Vagina (tissue), 2 donors: Measurements from ENCODE around the gene RTTN. TPM values are rescaled to one million over a fixed set of nuclear protein-coding genes. Genes with fewer than 3 reads are reported as not detected.

ENCODE experiments used
- DNase-seq, 2 donors: peaks; one replicate each; pipeline ENCODE4 v3.0.0-alpha.2; 2017; ENCODE audit errors: extremely low spot score in 2 of 2
- H3K27ac ChIP-seq: fragments of 200-600 bp; sonication (generic); one replicate; pipeline ENCODE4 v1.5.1; 2019
- H3K27me3 ChIP-seq: fragments of 200-600 bp; sonication (generic); one replicate; pipeline ENCODE4 v1.5.1; 2019
- H3K36me3 ChIP-seq, 2 donors: fragments of 200-600 bp; sonication (generic); one replicate each; pipeline ENCODE4 v1.5.1; 2017 to 2019
- H3K4me1 ChIP-seq: fragments of 200-600 bp; sonication (generic); one replicate; pipeline ENCODE4 v1.5.1; 2019
- H3K4me3 ChIP-seq, 2 donors: fragments of 200-600 bp; sonication (generic); 1 replicate in 1 of 2; 2 replicates in 1 of 2; pipeline ENCODE4 v1.5.1; 2016 to 2019
- H3K9me3 ChIP-seq: fragments of 200-600 bp; sonication (generic); one replicate; pipeline ENCODE4 v1.5.1; 2019
- POLR2A ChIP-seq, 2 donors: fragments of 450-650 bp; IDR thresholded peaks; one replicate each; pipeline ENCODE4 v1.6.1; 2017; ENCODE audit warnings: antibody characterized with exemption in 2 of 2, mild to moderate bottlenecking in 2 of 2, moderate library complexity in 2 of 2
- POLR2AphosphoS5 ChIP-seq, 2 donors: sonication (generic); formaldehyde crosslinking; IDR thresholded peaks; one replicate each; pipeline ENCODE4 v1.9.0; 2017; ENCODE audit warnings: antibody characterized with exemption in 2 of 2, mild to moderate bottlenecking in 2 of 2, low read depth in 1 of 2; ENCODE audit not compliant: insufficient read depth in 1 of 2
- intact Hi-C: fragments of 100-400 bp; cut with DNase I; formaldehyde crosslinking; loops from one replicate; pipeline ENCODE4 v1.15.1; 2023
- total RNA-seq: library from RNA; depleted of rRNA; stranded (reverse); fragments of >200 nt; gene quantifications from one replicate; pipeline ENCODE4 v1.2.3, GENCODE V29; 2016
- TF ChIP-seq, protein P1 (sequence below), 3 experiments: fragments of 450-650 bp in 2 of 3; fragments of 200-600 bp in 1 of 3; sonication (generic) in 1 of 3; IDR thresholded peaks; one replicate each; pipeline ENCODE4 v1.5.1; 2017 to 2019; ENCODE audit warnings: antibody characterized with exemption in 3 of 3, mild to moderate bottlenecking in 2 of 3, moderate library complexity in 2 of 3

The RTTN gene
- total RNA-seq, 1 donor from 2014 or later: 16.7 TPM

DNA sequence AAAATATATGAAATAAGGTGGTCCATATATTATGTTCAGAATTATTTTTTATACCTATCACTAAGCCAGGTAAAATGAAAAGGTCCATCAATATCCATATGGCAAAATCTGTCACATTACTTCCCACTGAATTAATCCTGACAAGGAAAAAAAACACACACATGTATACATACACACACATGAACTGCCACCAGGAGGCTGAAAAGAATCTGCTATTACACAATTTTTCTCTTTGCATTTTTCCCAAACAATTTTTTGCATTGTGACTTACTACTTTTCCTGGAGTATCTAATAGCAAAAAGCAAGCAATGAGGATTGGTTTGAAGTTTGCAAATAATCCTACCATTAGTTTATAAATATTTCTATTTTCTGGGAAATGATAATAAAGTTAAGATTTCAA is 129.6 kb downstream of the RTTN start:
- Histone ChIP-seq H3K27me3 (no peaks in the 10 kb centered on the region), H3K27ac (no peak overlapping the region), H3K9me3 (no peaks in the 10 kb centered on the region), H3K4me1 (no peaks in the 10 kb centered on the region), H3K36me3 (no peaks in the 10 kb centered on the region), H3K4me3 (no peak overlapping the region)
- DNase-seq: no peak
- TF ChIP-seq, protein P1, sequence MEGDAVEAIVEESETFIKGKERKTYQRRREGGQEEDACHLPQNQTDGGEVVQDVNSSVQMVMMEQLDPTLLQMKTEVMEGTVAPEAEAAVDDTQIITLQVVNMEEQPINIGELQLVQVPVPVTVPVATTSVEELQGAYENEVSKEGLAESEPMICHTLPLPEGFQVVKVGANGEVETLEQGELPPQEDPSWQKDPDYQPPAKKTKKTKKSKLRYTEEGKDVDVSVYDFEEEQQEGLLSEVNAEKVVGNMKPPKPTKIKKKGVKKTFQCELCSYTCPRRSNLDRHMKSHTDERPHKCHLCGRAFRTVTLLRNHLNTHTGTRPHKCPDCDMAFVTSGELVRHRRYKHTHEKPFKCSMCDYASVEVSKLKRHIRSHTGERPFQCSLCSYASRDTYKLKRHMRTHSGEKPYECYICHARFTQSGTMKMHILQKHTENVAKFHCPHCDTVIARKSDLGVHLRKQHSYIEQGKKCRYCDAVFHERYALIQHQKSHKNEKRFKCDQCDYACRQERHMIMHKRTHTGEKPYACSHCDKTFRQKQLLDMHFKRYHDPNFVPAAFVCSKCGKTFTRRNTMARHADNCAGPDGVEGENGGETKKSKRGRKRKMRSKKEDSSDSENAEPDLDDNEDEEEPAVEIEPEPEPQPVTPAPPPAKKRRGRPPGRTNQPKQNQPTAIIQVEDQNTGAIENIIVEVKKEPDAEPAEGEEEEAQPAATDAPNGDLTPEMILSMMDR (IDR thresholded peaks at IDR 0.05): no peak
- no peak for TF ChIP-seq POLR2AphosphoS5 (IDR thresholded peaks at IDR 0.05; ENCODE audit: insufficient read depth in 1 of 2, low read depth in 1 of 2)
- TF ChIP-seq POLR2A (IDR thresholded peaks at IDR 0.05): no peak
- intact Hi-C loops: no loop called here

DNA sequence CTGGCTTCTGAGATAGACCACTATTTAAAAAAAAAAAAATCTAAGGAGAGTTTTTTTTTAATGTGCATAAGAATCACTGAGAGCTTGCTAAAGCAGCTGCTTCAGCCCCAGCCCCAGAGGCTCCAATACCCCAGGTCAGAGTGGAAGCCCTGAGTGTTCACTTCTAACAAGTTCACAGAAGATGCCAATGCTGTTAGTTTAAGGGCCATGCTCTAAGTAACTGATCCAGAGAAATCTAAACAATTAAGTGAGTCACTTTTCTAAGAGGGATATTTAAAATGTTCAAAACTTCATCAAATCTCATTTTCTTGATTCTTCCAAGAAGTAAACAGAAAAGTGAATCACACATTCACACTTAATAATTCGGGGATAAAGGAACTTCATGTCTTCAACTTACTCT is 131.4 kb downstream of the RTTN start:
- H3K27me3 ChIP-seq: no peaks in the 10 kb centered on the region
- DNase-seq: no peak
- no peak overlapping the region for H3K27ac ChIP-seq
- H3K36me3 ChIP-seq: no peaks in the 10 kb centered on the region
- no peaks in the 10 kb centered on the region for H3K4me1 ChIP-seq
- intact Hi-C loops: no loop called here
- H3K9me3 ChIP-seq: no peaks in the 10 kb centered on the region
- TF ChIP-seq POLR2AphosphoS5 (IDR thresholded peaks at IDR 0.05; ENCODE audit: insufficient read depth in 1 of 2, low read depth in 1 of 2) (no peak), POLR2A (IDR thresholded peaks at IDR 0.05) (no peak)
- TF ChIP-seq, protein P1 (IDR thresholded peaks at IDR 0.05): no peak
- no peak overlapping the region for H3K4me3 ChIP-seq

DNA sequence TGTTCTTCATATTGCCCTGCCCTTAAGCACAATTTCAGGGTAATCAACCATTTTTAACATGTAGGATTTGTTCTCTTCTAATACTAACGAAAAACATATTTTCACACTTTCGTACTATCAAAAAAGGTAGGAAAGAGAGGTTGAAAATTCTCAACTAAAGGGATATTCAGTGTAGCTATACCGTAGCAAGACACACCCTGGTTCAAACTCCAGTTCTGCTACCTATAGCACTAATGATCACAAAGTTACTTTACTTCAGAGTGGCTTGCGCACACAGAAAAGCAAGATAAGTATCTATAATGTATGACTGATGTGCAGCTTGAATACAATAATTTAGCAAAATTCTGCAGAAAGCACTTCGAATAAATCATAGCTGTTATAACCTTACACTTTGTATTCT is 132.1 kb downstream of the RTTN start:
- Histone ChIP-seq H3K27ac (no peak overlapping the region), H3K4me3 (no peak overlapping the region), H3K36me3 (no peaks in the 10 kb centered on the region), H3K27me3 (no peaks in the 10 kb centered on the region), H3K9me3 (no peaks in the 10 kb centered on the region), H3K4me1 (no peaks in the 10 kb centered on the region)
- TF ChIP-seq POLR2AphosphoS5 (IDR thresholded peaks at IDR 0.05; ENCODE audit: insufficient read depth in 1 of 2, low read depth in 1 of 2) (no peak), POLR2A (IDR thresholded peaks at IDR 0.05) (no peak)
- TF ChIP-seq, protein P1 (IDR thresholded peaks at IDR 0.05): no peak
- DNase-seq: no peak
- intact Hi-C loops: no loop called here

DNA sequence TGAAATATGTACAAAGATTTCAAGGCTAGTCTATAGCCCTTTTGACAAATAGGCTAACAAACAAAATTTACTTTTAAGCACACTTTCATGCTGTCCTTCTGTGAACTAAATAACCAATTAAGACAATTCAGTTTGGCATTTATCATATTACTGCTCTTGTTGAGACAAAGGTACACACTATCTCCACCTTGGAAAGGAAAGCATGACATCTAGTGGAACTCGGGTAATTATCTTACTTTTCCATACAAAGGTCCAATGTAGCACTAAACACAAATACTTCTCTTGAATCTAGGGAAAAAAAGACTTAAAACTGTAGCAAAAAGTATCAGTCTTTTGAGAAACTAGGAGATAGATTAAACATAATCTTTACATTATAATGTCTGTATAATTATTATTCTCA is 132.8 kb downstream of the RTTN start:
- H3K36me3 ChIP-seq: no peaks in the 10 kb centered on the region
- H3K9me3 ChIP-seq: no peaks in the 10 kb centered on the region
- intact Hi-C loops: no loop called here
- no peak for DNase-seq
- no peaks in the 10 kb centered on the region for H3K4me1 ChIP-seq
- H3K27ac ChIP-seq: no peak overlapping the region
- H3K4me3 ChIP-seq: no peak overlapping the region
- no peaks in the 10 kb centered on the region for H3K27me3 ChIP-seq
- TF ChIP-seq, protein P1 (IDR thresholded peaks at IDR 0.05): no peak
- TF ChIP-seq POLR2A (IDR thresholded peaks at IDR 0.05) (no peak), POLR2AphosphoS5 (IDR thresholded peaks at IDR 0.05; ENCODE audit: insufficient read depth in 1 of 2, low read depth in 1 of 2) (no peak)

- Histone ChIP-seq H3K27ac (no peak overlapping the region), H3K27me3 (no peaks in the 10 kb centered on the region), H3K4me1 (no peaks in the 10 kb centered on the region), H3K36me3 (no peaks in the 10 kb centered on the region), H3K9me3 (no peaks in the 10 kb centered on the region), H3K4me3 (no peak overlapping the region)
- no peak for DNase-seq
- TF ChIP-seq POLR2A (IDR thresholded peaks at IDR 0.05) (no peak), POLR2AphosphoS5 (IDR thresholded peaks at IDR 0.05; ENCODE audit: insufficient read depth in 1 of 2, low read depth in 1 of 2) (no peak)
- TF ChIP-seq, protein P1 (IDR thresholded peaks at IDR 0.05): no peak
- intact Hi-C loops: no loop called here
Observed at GRCh38 chr18:70069965-70070364, 135.5 kb downstream of the RTTN start.
